ENCODE data around the gene LYZL1. TPM values are rescaled to one million over a fixed set of nuclear protein-coding genes. Genes with fewer than 3 reads are reported as not detected.

Gene LYZL1
- total and polyA plus RNA-seq, 9 donors, result not detected

GRCh38 chr10:29243066-29243465, 45.8 kb upstream of the LYZL1 start:
- Histone ChIP-seq H3K27me3 (no peaks in the 10 kb centered on the region), H3K27ac (no peak overlapping the region), H3K36me3 (no peaks in the 10 kb centered on the region), H3K4me3 (no peak overlapping the region), H3K4me1 (ENCODE audit: insufficient read depth) (peaks cover 2% of the 10 kb centered on the region), H3K9me3 (no peaks in the 10 kb centered on the region)
- 56 to 77% (median 62%) methylated on average over 5 of the region's 5 CpGs for WGBS, 3 donors
- intact Hi-C loops (cut with DNase I), result no loop called here
- TF ChIP-seq CTCF (IDR thresholded peaks at IDR 0.05), result no peak
- TF ChIP-seq POLR2A (IDR thresholded peaks at IDR 0.05), result no peak
- TF ChIP-seq EP300 (IDR thresholded peaks at IDR 0.05), result no peak
- DNase-seq, result no peak

GRCh38 chr10:29243750-29244149, 45.1 kb upstream of the LYZL1 start:
- H3K4me1 ChIP-seq (ENCODE audit: insufficient read depth), result peaks cover 2% of the 10 kb centered on the region
- intact Hi-C loops (cut with DNase I), result no loop called here
- no peak for DNase-seq
- no peaks in the 10 kb centered on the region for H3K27me3 ChIP-seq
- 98 to 100% (median 100%) methylated on average over 1 of the region's 1 CpG for WGBS, 3 donors
- H3K36me3 ChIP-seq, result no peaks in the 10 kb centered on the region
- TF ChIP-seq EP300 (IDR thresholded peaks at IDR 0.05), result no peak
- no peak for TF ChIP-seq POLR2A (IDR thresholded peaks at IDR 0.05)
- no peak for TF ChIP-seq CTCF (IDR thresholded peaks at IDR 0.05)
- no peak overlapping the region for H3K4me3 ChIP-seq
- no peaks in the 10 kb centered on the region for H3K9me3 ChIP-seq
- H3K27ac ChIP-seq, result no peak overlapping the region

GRCh38 chr10:29244978-29245377, 43.9 kb upstream of the LYZL1 start:
- intact Hi-C loops (cut with DNase I), result no loop called here
- Histone ChIP-seq H3K27ac (no peak overlapping the region), H3K27me3 (no peaks in the 10 kb centered on the region), H3K9me3 (no peaks in the 10 kb centered on the region), H3K36me3 (no peaks in the 10 kb centered on the region), H3K4me3 (no peak overlapping the region), H3K4me1 (ENCODE audit: insufficient read depth) (peaks cover 4% of the 10 kb centered on the region)
- TF ChIP-seq CTCF (IDR thresholded peaks at IDR 0.05) (no peak), POLR2A (IDR thresholded peaks at IDR 0.05) (no peak), EP300 (IDR thresholded peaks at IDR 0.05) (no peak)
- no peak for DNase-seq
- WGBS, 3 donors, result 97 to 98% (median 97%) methylated on average over 7 of the region's 7 CpGs

GRCh38 chr10:29245476-29245875, 43.4 kb upstream of the LYZL1 start:
- peaks cover 4% of the 10 kb centered on the region for H3K4me1 ChIP-seq (ENCODE audit: insufficient read depth)
- no peaks in the 10 kb centered on the region for H3K9me3 ChIP-seq
- no peak overlapping the region for H3K4me3 ChIP-seq
- TF ChIP-seq CTCF (IDR thresholded peaks at IDR 0.05) (no peak), EP300 (IDR thresholded peaks at IDR 0.05) (no peak), POLR2A (IDR thresholded peaks at IDR 0.05) (no peak)
- H3K27me3 ChIP-seq, result no peaks in the 10 kb centered on the region
- H3K27ac ChIP-seq, result no peak overlapping the region
- DNase-seq, result no peak
- WGBS, 3 donors, result 50 to 60% (median 50%) methylated on average over 11 of the region's 11 CpGs
- no peaks in the 10 kb centered on the region for H3K36me3 ChIP-seq
- intact Hi-C loops (cut with DNase I), result no loop called here

- peaks cover 2% of the 10 kb centered on the region for H3K4me1 ChIP-seq (ENCODE audit: insufficient read depth)
- intact Hi-C loops (cut with DNase I), result no loop called here
- H3K4me3 ChIP-seq, result no peak overlapping the region
- DNase-seq, result no peak
- WGBS, 3 donors, result 92 to 98% (median 97%) methylated on average over 1 of the region's 1 CpG
- TF ChIP-seq EP300 (IDR thresholded peaks at IDR 0.05) (no peak), CTCF (IDR thresholded peaks at IDR 0.05) (no peak), POLR2A (IDR thresholded peaks at IDR 0.05) (no peak)
- H3K27me3 ChIP-seq, result no peaks in the 10 kb centered on the region
- H3K27ac ChIP-seq, result no peak overlapping the region
- H3K9me3 ChIP-seq, result no peaks in the 10 kb centered on the region
- no peaks in the 10 kb centered on the region for H3K36me3 ChIP-seq
Measured at GRCh38 chr10:29246449-29246848, 42.4 kb upstream of the LYZL1 start.

Data from ovary (tissue), 9 donors.